Keratinocyte (primary cell): ENCODE data around the gene SCAMP1. TPM values are rescaled to one million over a fixed set of nuclear protein-coding genes. Genes with fewer than 3 reads are reported as not detected.

Source experiments
- DNase-seq: peaks from one replicate; pipeline ENCODE4 v3.0.0-alpha.2; 2011; ENCODE audit warnings: low read depth, missing footprints, low spot score
- FAIRE-seq: peaks from 2 replicates; lab custom pipeline; 2011; peaks lifted over from hg19 to GRCh38; lab: Jason Lieb, UNC
- H2AFZ ChIP-seq: 2 replicates; pipeline ENCODE4 v1.6.0; 2012; ENCODE audit warnings: low read length, control low read depth, inconsistent platforms; ENCODE audit not compliant: control insufficient read depth
- H3K27ac ChIP-seq: 2 replicates; pipeline ENCODE4 v1.5.1; 2011; ENCODE audit warnings: low read length; ENCODE audit not compliant: control insufficient read depth, insufficient read depth
- H3K27me3 ChIP-seq: 3 replicates; pipeline ENCODE4 v1.6.0; 2011; ENCODE audit warnings: low read length; ENCODE audit not compliant: control insufficient read depth, insufficient read depth; ENCODE audit errors: extremely low read depth
- H3K36me3 ChIP-seq, 2 experiments: 2 replicates in 1 of 2; 3 replicates in 1 of 2; pipeline ENCODE4 v1.5.1; 2011; ENCODE audit warnings: low read length in 2 of 2, mild to moderate bottlenecking in 1 of 2; ENCODE audit not compliant: control insufficient read depth in 2 of 2, insufficient read depth in 2 of 2; ENCODE audit errors: extremely low read depth in 1 of 2
- H3K4me1 ChIP-seq: 3 replicates; pipeline ENCODE4 v1.5.1; 2011; ENCODE audit warnings: low read length; ENCODE audit not compliant: control insufficient read depth, insufficient read depth; ENCODE audit errors: extremely low read depth
- H3K4me2 ChIP-seq: 3 replicates; pipeline ENCODE4 v1.6.0; 2011; ENCODE audit warnings: low read depth, low read length; ENCODE audit not compliant: control insufficient read depth, insufficient read depth; ENCODE audit errors: extremely low read depth
- H3K4me3 ChIP-seq, 3 experiments: fragments of 200-600 bp in 1 of 3; sonication (generic) in 1 of 3; 2 replicates in 2 of 3; 3 replicates in 1 of 3; pipeline ENCODE4 v1.5.1; 2011 to 2016; ENCODE audit warnings: low read length in 3 of 3, mild to moderate bottlenecking in 3 of 3, control low read depth in 2 of 3, inconsistent platforms in 1 of 3, low read depth in 1 of 3, mixed read lengths in 1 of 3, mixed run types in 1 of 3, moderate library complexity in 1 of 3; ENCODE audit not compliant: control insufficient read depth in 2 of 3, insufficient read depth in 2 of 3; ENCODE audit errors: extremely low read depth in 1 of 3
- H3K79me2 ChIP-seq: 2 replicates; pipeline ENCODE4 v1.6.0; 2012; ENCODE audit warnings: low read length; ENCODE audit not compliant: control insufficient read depth, insufficient read depth
- H3K9ac ChIP-seq: 3 replicates; pipeline ENCODE4 v1.6.0; 2011; ENCODE audit warnings: low read length; ENCODE audit not compliant: control insufficient read depth, insufficient read depth; ENCODE audit errors: extremely low read depth
- H3K9me1 ChIP-seq: 3 replicates; pipeline ENCODE4 v1.6.0; 2011; ENCODE audit warnings: low read length; ENCODE audit not compliant: control insufficient read depth, insufficient read depth; ENCODE audit errors: extremely low read depth
- H3K9me3 ChIP-seq: 2 replicates; pipeline ENCODE4 v1.5.1; 2012; ENCODE audit warnings: low read depth, low read length; ENCODE audit not compliant: control insufficient read depth
- H4K20me1 ChIP-seq: 3 replicates; pipeline ENCODE4 v1.6.0; 2011; ENCODE audit warnings: low read length; ENCODE audit not compliant: control insufficient read depth, insufficient read depth; ENCODE audit errors: extremely low read depth
- CTCF ChIP-seq, 3 experiments: IDR thresholded peaks in 1 of 3; conservative IDR thresholded peaks in 1 of 3; optimal IDR thresholded peaks in 1 of 3; 2 replicates in 2 of 3; 3 replicates in 1 of 3; pipeline versions ENCODE3 to v1.5.1; 2011; ENCODE audit warnings: low read length in 3 of 3, mild to moderate bottlenecking in 3 of 3, moderate library complexity in 2 of 3, control low read depth in 1 of 3, inconsistent platforms in 1 of 3; ENCODE audit not compliant: insufficient read depth in 2 of 3; ENCODE audit errors: extremely low read depth in 1 of 3
- EZH2 ChIP-seq: IDR thresholded peaks from one replicate; pipeline ENCODE4 v1.6.1; 2012; ENCODE audit warnings: inconsistent platforms, mild to moderate bottlenecking, low read length, moderate library complexity
- dilution Hi-C: fragments of 300-500 bp; cut with MboI; formaldehyde crosslinking; loops from one replicate; pipeline ENCODE4 v1.7.0; 2020; ENCODE audit warnings: low sequenced_read_pairs; ENCODE audit not compliant: extremely low pct_ligation_motif_present
- polyA plus RNA-seq, 5 experiments: library from polyadenylated mRNA; depleted of rRNA in 3 of 5; stranded (reverse) in 3 of 5; stranded (forward) in 1 of 5; unstranded in 1 of 5; fragments of >200 nt; gene quantifications; 1 replicate in 1 of 5; 2 replicates in 3 of 5; 3 replicates in 1 of 5; pipeline versions ENCODE4 v1.2.1 to v1.2.3, GENCODE V29; 2011 to 2012; ENCODE audit warnings: missing spikeins in 2 of 5, low read depth in 1 of 5, low replicate concordance in 1 of 5
- small RNA-seq, 3 experiments: library from RNA; depleted of rRNA; stranded (forward); fragments of <200 nt; gene quantifications; one replicate each; pipeline ENCODE3, GENCODE V24; 2012; ENCODE audit warnings: low read depth in 3 of 3, low replicate concordance in 1 of 3; ENCODE audit not compliant: insufficient read length in 3 of 3

SCAMP1 gene
- polyA plus RNA-seq, 1 donor (not counting 4 experiments of a cell fraction or from before 2014, with no cell fraction given): 36.6 TPM

GRCh38 chr5:78527054-78527859 lies 166.8 kb downstream of the SCAMP1 start:
- dilution Hi-C loops: no loop called here
- Histone ChIP-seq H3K27me3 (no peaks in the 10 kb centered on the region), H2AFZ (no peak overlapping the region), H3K9me3 (no peaks in the 10 kb centered on the region), H3K4me2 (peak overlapping the region; percentile 61), H3K79me2 (no peaks in the 10 kb centered on the region), H3K9me1 (no peaks in the 10 kb centered on the region), H3K4me3 (no peak overlapping the region), H4K20me1 (no peaks in the 10 kb centered on the region), H3K9ac (peak overlapping the region; percentile 61), H3K27ac (peak overlapping the region; percentile 96), H3K36me3 (peaks cover 0 to 2% of the 10 kb centered on the region in 2 experiments), H3K4me1 (peaks cover 51% of the 10 kb centered on the region)
- no peak for TF ChIP-seq CTCF (optimal IDR thresholded peaks at IDR 0.05 in 1 of 3, IDR thresholded peaks at IDR 0.05 in 1 of 3, conservative IDR thresholded peaks at IDR 0.05 in 1 of 3; ENCODE audit: extremely low read depth in 1 of 3, insufficient read depth in 2 of 3, low read length in 3 of 3)
- TF ChIP-seq EZH2: no peak
- no peak for DNase-seq
- FAIRE-seq: peak; percentile 85

- Histone ChIP-seq H3K4me1 (peaks cover 51% of the 10 kb centered on the region), H3K36me3 (peaks cover 0 to 2% of the 10 kb centered on the region in 2 experiments), H3K4me2 (peak overlapping the region; percentile 61), H3K27me3 (no peaks in the 10 kb centered on the region), H3K27ac (peak overlapping the region; percentile 96), H3K79me2 (peaks cover 2% of the 10 kb centered on the region), H3K4me3 (no peak overlapping the region), H3K9ac (peak overlapping the region; percentile 61), H4K20me1 (no peaks in the 10 kb centered on the region), H2AFZ (no peak overlapping the region), H3K9me3 (no peaks in the 10 kb centered on the region), H3K9me1 (no peaks in the 10 kb centered on the region)
- dilution Hi-C loops: no loop called here
- DNase-seq (no peak), FAIRE-seq (no peak)
- TF ChIP-seq EZH2: no peak
- no peak for TF ChIP-seq CTCF (optimal IDR thresholded peaks at IDR 0.05 in 1 of 3, IDR thresholded peaks at IDR 0.05 in 1 of 3, conservative IDR thresholded peaks at IDR 0.05 in 1 of 3; ENCODE audit: extremely low read depth in 1 of 3, insufficient read depth in 2 of 3, low read length in 3 of 3)
Observed at GRCh38 chr5:78527925-78528324, 167.5 kb downstream of the SCAMP1 start.

Small RNA genes within 50 kb of the gene (small RNA-seq; reads per million reads assigned to genes)
- gene RF00019 (0 reads per million in 3 experiments), gene RNU6-183P (0 reads per million in 3 experiments)

Other genes starting within 250 kb of the SCAMP1 start
- 40.1 to 65.1 TPM (median 57.4 TPM) in 3 replicates for gene AP3B1, start 65.9 kb upstream of the SCAMP1 start, polyA plus RNA-seq